ENCODE measurements around the gene DIAPH2. TPM values are rescaled to one million over a fixed set of nuclear protein-coding genes. Genes with fewer than 3 reads are reported as not detected.
A peak's percentile ranks its signal among the peaks of the same experiment; 100 is the strongest.

DIAPH2 gene
- total RNA-seq, 1 donor = 42.3 TPM

DNA sequence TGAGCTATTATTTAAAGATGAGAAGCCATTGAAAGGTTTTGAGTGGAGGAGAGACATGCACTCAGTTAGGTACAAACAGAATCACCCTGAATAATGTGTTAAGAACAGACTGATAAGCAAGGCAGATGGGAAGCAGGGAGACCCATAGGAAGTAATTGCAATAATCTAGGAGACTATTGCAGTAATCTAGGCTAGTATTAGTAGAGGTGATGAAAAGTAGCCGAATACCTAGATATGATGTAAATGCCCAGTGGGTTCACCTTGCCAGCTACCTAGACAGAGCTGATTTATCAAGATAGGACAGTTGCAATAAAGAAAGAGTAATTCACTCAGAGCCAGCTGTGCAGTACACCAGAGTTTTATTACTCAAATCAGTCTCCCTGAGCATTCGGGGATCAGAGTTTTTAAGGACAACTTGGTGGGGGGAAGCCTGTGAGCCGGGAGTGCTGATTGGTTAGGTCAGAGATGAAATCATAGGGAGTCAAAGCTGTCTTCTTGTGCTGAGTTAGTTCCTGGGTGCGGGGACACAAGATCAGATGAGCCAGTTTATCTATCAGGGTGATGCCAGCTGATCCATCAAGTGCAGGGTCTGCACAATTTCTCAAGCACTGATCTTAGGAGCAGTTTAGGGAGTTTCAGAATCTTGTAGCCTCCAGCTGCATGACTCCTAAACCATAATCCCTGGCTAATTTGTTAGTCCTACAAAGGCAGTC lies 626.6 kb downstream of the DIAPH2 start:
- H3K4me3 ChIP-seq (ENCODE audit: low read depth, low read length) = no peak overlapping the region
- TF ChIP-seq, protein P1, sequence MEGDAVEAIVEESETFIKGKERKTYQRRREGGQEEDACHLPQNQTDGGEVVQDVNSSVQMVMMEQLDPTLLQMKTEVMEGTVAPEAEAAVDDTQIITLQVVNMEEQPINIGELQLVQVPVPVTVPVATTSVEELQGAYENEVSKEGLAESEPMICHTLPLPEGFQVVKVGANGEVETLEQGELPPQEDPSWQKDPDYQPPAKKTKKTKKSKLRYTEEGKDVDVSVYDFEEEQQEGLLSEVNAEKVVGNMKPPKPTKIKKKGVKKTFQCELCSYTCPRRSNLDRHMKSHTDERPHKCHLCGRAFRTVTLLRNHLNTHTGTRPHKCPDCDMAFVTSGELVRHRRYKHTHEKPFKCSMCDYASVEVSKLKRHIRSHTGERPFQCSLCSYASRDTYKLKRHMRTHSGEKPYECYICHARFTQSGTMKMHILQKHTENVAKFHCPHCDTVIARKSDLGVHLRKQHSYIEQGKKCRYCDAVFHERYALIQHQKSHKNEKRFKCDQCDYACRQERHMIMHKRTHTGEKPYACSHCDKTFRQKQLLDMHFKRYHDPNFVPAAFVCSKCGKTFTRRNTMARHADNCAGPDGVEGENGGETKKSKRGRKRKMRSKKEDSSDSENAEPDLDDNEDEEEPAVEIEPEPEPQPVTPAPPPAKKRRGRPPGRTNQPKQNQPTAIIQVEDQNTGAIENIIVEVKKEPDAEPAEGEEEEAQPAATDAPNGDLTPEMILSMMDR (IDR thresholded peaks at IDR 0.05; ENCODE audit: insufficient read depth, low read length) = no peak
- no peak for DNase-seq (ENCODE audit: low read depth)

DNA sequence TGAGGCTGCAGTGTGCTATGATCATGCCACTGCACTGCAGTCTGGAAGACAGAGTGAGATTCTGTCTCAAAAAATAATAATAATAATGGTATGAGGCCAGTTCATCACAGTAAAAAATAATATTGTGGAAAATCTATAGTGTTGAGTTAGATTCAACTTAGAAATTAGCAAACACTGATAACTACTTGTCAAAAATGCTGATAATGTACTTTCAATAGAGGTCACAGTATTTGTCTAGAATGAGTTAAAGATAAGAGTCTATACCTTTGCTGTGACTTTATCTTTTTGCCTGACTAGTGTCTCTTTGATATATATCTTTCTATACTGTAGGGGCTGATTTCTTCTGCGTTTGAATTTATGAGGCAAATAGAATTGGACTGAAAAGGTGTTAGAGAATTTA lies 629.7 kb downstream of the DIAPH2 start:
- no peak for DNase-seq (ENCODE audit: low read depth)
- H3K4me3 ChIP-seq (ENCODE audit: low read depth, low read length) = no peak overlapping the region
- TF ChIP-seq, protein P1 (IDR thresholded peaks at IDR 0.05; ENCODE audit: insufficient read depth, low read length) = no peak

DNA sequence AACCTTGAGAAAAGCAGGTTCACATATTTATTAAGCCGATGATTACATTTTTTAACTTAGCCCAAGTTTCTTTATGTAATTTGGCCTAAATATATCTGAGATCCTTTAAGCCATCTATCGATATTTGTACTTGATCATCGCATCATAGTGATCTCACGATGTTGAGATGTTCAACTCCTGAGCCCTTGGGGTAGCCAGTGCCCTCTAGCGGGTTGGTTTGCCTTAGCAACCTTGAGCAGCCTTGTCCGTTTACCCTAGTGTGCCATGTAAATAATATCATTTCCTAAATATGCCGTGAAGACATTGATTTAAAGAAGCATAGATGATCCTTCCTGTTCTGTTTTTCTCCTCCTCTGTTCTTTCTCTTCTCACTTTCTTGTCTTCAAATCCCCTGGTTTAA lies 631.3 kb downstream of the DIAPH2 start:
- no peak for DNase-seq (ENCODE audit: low read depth)
- TF ChIP-seq, protein P1 (IDR thresholded peaks at IDR 0.05; ENCODE audit: insufficient read depth, low read length) = no peak
- H3K4me3 ChIP-seq (ENCODE audit: low read depth, low read length) = no peak overlapping the region

DNA sequence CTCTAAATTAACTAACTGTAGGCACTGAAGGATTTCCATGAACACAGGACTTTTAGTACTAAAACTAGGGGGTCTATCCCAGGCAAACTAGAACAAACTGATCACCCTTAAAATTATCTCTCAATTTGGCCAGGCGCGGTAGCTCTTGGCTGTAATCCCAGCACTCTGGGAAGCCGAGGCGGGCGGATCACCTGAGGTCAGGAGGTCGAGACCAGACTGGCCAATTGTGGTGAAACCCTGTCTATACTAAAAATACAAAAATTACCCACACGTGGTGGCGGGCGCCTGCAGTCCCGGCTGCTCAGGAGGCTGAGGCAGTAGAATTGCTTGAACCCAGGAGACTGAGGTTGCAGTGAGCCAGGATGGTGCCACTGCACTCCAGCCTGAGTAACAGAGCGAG lies 635.7 kb downstream of the DIAPH2 start:
- TF ChIP-seq, protein P1 (IDR thresholded peaks at IDR 0.05; ENCODE audit: insufficient read depth, low read length) = no peak
- no peak for DNase-seq (ENCODE audit: low read depth)
- H3K4me3 ChIP-seq (ENCODE audit: low read depth, low read length) = no peak overlapping the region

DNA sequence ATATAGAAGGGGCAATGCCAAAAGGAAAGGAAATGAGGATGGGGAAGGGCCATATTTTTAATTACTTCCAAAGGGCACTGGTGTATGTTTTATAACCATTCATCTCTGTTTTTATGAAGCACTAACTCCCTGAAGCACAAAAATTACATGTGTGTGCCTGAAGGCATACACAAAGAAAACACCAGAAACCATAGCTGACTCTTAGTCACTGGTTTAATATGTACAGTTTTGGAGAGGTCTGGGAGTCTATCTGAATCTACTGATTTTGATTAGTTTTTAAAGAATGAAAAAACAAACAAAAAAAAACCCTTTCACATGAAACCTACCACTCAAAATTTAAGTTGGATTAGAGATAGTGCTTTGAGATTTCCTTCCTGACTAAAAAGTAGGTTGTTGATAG lies 637.8 kb downstream of the DIAPH2 start:
- no peak overlapping the region for H3K4me3 ChIP-seq (ENCODE audit: low read depth, low read length)
- peak; percentile 8 for DNase-seq (ENCODE audit: low read depth)
- TF ChIP-seq, protein P1 (IDR thresholded peaks at IDR 0.05; ENCODE audit: insufficient read depth, low read length) = no peak

DNA sequence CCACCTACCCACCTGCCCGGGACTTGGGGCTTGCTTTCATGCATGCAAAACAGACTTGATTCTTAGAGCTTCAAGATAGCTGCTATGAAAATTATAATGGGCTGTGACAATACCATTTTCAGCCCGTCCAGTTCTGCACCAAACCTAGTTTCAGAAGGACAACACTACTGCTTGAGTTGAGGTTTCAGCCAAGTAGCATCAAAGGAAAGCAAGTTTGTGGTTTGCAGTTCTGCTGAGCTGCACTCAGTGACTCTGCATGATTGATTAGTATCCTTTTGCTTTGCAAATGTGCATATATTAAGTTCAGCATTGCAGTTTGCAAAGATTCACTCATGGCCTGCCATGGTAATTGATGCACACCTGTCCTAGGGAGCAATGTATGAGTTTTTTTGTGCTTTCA lies 641.8 kb downstream of the DIAPH2 start:
- no peak overlapping the region for H3K4me3 ChIP-seq (ENCODE audit: low read depth, low read length)
- TF ChIP-seq, protein P1 (IDR thresholded peaks at IDR 0.05; ENCODE audit: insufficient read depth, low read length) = no peak
- no peak for DNase-seq (ENCODE audit: low read depth)
